GM06990 (cell line): Measurements from ENCODE around the gene VCAN.
A peak's percentile ranks its signal among the peaks of the same experiment; 100 is the strongest.

Experiments
- DNase-seq: peaks from one replicate; pipeline ENCODE4 v3.0.0-alpha.2; 2011; ENCODE audit not compliant: insufficient read length; ENCODE audit errors: extremely low read depth
- H3K27me3 ChIP-seq: replicated peaks from 2 replicates; pipeline ENCODE4 v1.6.0; 2011; ENCODE audit warnings: low read length; ENCODE audit not compliant: control insufficient read depth, insufficient read depth
- H3K36me3 ChIP-seq: 2 replicates; pipeline ENCODE4 v1.5.1; 2011; ENCODE audit warnings: low read length; ENCODE audit not compliant: control insufficient read depth, insufficient read depth
- H3K4me3 ChIP-seq: replicated peaks from 2 replicates; pipeline ENCODE4 v1.5.1; 2011; ENCODE audit warnings: low read depth, mild to moderate bottlenecking, control low read depth, low read length
- TF ChIP-seq, protein P1 (sequence below): IDR thresholded peaks from 2 replicates; pipeline ENCODE4 v1.5.1; 2011; ENCODE audit warnings: low read length, control low read depth, mild to moderate bottlenecking, inconsistent platforms; ENCODE audit not compliant: insufficient read depth, poor library complexity, severe bottlenecking

Gene VCAN

DNA sequence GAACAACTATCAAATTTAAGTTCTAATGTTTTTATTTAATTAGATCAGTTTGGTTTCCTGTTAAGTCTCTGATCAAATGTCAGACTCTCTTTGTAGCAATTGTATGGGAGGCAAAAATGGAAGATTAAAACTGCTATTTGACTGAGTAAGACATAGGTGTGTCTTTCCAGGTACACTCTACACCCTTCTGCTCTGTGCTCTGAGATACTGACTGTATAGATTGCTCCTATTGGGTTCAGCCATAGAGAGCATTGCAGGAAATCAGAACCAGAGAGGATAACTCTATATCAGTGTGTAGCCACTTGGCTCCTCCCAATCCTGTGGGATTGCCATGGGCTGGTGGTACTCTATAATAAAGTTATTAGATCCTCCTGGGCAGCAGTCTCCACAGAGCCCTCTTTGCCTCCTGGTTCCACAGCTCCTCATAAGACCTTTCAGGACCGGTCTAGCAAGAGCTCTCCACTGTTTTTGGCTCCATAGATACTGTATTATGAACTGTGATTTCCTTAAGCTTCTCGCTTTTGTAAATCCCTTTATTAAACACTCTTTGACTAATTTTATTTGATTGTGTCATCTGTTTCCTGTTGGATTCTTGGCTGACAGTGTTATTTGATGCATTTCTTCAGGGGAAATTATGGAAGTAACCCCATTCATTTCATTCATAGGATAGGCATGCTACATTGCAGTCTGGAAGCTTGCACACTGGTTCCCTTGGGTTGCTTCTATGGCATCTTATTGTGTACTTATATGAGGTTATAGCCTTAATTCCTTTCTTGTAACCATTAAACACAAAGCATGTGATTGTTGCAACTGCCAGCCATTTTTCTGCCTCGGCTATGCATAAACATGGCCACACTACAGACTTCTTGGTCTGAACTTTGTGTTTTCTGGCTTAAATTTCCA lies 115.6 kb downstream of the VCAN start:
- DNase-seq: no peak

DNA sequence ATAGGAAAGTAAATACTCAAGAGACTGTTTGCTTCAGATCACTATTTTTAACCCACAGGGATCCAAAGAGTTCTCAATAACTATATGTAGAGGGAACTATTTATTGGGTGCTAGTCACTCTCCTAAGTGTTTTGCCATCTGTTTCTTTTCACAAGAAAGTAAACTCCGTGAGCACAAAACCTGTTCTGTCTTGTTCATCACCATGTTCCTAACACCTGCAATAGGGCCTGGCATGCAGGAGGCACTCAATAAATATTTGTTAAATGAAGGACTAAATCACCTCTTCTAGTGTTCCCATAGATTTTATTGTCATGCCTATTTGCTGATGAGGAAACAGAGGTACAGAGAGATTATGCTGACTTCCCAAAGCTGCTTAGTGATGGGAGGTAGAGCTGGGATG lies 118.2 kb downstream of the VCAN start:
- Histone ChIP-seq H3K36me3 (no peaks in the 10 kb centered on the region), H3K27me3 (no peaks in the 10 kb centered on the region), H3K4me3 (no peak overlapping the region)
- TF ChIP-seq, protein P1, sequence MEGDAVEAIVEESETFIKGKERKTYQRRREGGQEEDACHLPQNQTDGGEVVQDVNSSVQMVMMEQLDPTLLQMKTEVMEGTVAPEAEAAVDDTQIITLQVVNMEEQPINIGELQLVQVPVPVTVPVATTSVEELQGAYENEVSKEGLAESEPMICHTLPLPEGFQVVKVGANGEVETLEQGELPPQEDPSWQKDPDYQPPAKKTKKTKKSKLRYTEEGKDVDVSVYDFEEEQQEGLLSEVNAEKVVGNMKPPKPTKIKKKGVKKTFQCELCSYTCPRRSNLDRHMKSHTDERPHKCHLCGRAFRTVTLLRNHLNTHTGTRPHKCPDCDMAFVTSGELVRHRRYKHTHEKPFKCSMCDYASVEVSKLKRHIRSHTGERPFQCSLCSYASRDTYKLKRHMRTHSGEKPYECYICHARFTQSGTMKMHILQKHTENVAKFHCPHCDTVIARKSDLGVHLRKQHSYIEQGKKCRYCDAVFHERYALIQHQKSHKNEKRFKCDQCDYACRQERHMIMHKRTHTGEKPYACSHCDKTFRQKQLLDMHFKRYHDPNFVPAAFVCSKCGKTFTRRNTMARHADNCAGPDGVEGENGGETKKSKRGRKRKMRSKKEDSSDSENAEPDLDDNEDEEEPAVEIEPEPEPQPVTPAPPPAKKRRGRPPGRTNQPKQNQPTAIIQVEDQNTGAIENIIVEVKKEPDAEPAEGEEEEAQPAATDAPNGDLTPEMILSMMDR: no peak
- no peak for DNase-seq

More for the DNA sequence above, 115.6 kb downstream of the VCAN start:
- Histone ChIP-seq H3K36me3 (no peaks in the 10 kb centered on the region), H3K4me3 (no peak overlapping the region), H3K27me3 (no peaks in the 10 kb centered on the region)
- TF ChIP-seq, protein P1: no peak

DNA sequence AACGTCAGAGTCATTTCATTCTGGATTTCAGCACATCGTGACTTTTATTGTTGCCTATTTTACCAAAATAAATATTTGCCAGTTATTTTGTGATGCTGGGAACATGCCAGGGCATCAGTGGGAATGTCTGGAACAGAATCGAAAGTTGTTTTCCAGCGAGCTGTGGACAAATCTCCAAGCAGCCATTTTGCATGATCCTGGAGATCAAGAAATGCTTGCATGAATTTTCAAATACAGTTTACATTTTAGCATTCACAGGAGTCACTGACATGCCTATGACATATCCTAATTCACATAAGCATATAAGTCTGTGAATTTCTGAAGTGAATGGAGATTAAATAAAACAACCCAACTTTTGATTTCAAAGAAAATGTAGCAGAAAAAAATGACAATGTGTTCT lies 119.4 kb downstream of the VCAN start:
- Histone ChIP-seq H3K4me3 (no peak overlapping the region), H3K36me3 (no peaks in the 10 kb centered on the region), H3K27me3 (no peaks in the 10 kb centered on the region)
- no peak for DNase-seq
- TF ChIP-seq, protein P1: no peak

DNA sequence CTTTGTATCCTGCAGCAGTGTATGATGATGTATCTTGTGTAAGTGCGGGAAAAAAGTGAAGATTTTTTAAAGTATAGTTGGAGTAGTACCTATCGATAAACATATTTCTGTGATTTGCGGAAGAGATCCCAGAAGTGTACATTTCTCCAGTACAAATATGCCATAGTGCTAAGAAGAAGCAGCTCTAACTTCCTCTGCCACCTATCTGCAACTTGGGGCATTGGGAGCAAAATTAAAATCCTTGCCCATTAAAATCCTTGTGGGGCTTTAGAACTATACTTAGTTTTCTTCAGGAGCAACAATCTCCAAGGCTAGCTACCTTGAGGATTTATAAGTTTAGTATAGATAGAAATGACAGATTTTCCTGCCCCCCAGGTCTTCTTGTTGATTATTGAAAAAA lies 123.7 kb downstream of the VCAN start:
- TF ChIP-seq, protein P1: no peak
- no peak overlapping the region for H3K4me3 ChIP-seq
- no peaks in the 10 kb centered on the region for H3K27me3 ChIP-seq
- no peaks in the 10 kb centered on the region for H3K36me3 ChIP-seq
- DNase-seq: no peak

DNA sequence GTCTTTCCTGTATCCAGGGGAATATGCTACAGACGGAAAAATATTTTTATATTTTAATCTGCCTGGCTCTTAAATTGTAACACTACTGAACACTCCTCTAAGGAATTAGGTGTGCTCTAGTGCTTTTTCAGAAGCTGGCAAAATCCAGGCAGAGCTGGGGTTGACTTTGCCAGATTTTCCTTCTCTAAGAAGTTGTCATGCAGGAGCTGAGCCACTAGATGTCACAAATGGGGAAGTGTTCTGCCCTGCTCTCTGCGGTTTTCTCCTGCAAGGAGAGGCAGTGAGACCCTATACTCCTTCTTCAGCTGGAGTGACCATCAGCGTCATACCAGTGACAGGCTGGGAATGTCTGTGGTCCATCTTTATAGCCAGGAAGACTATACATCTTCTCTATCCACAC lies 136.6 kb downstream of the VCAN start:
- TF ChIP-seq, protein P1: peak; percentile 57
- no peak for DNase-seq
- Histone ChIP-seq H3K36me3 (no peaks in the 10 kb centered on the region), H3K4me3 (no peak overlapping the region), H3K27me3 (no peaks in the 10 kb centered on the region)

DNA sequence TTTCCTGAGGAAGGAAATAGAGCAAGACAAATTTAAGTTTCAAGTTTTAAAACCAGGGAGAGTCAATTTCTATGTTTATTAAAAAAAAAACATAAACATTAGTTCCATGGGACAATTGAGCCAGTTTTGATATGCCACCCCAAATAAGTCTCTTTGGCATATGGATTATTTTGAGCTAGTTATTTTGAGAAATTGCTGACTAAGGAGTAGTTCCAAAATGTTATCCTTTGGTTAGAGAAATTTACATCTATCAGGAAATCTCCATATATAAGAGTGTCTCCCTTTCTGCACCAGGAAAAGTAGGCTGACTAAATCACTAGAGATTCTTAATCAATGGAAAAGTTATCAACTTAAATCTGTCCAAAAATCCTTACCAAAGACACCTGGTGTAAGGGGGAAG lies 143.3 kb downstream of the VCAN start:
- Histone ChIP-seq H3K4me3 (no peak overlapping the region), H3K36me3 (no peaks in the 10 kb centered on the region), H3K27me3 (no peaks in the 10 kb centered on the region)
- TF ChIP-seq, protein P1: no peak
- no peak for DNase-seq
